HG03280 (cell line): ENCODE measurements around the gene CASP2.
"Not testable (repeated sequence)": the region's sequence is repeated elsewhere in the genome, so short reads cannot be mapped to it uniquely, and the experiment has no call there.

Experiments used
- ATAC-seq: cut with Tn5 transposase; IDR thresholded peaks from one replicate; pipeline ENCODE4 v1.9.1; 2021; ENCODE audit warnings: mild to moderate bottlenecking, moderate library complexity; ENCODE audit not compliant: unreplicated experiment

The CASP2 gene

GRCh38 chr7:143289888-143290287 lies 1.7 kb downstream of the CASP2 start:
- ATAC-seq = not testable (repeated sequence)

GRCh38 chr7:143290293-143290692 lies 2.1 kb downstream of the CASP2 start:
- ATAC-seq = no peak

GRCh38 chr7:143292876-143293275 lies 4.7 kb downstream of the CASP2 start:
- ATAC-seq = no peak

GRCh38 chr7:143295870-143296269 lies 7.7 kb downstream of the CASP2 start:
- ATAC-seq = no peak

GRCh38 chr7:143296686-143297085 lies 8.5 kb downstream of the CASP2 start:
- no peak for ATAC-seq

- ATAC-seq = no peak
Observed at GRCh38 chr7:143299346-143299745, 11.2 kb downstream of the CASP2 start.

GRCh38 chr7:143299840-143300239 lies 11.7 kb downstream of the CASP2 start:
- ATAC-seq = peak; percentile 64

- no peak for ATAC-seq
Observed at GRCh38 chr7:143300959-143301935, 13.1 kb downstream of the CASP2 start.

- ATAC-seq = no peak
Observed at GRCh38 chr7:143303733-143304132, 15.6 kb downstream of the CASP2 start.

GRCh38 chr7:143304938-143305337 lies 16.8 kb downstream of the CASP2 start:
- no peak for ATAC-seq

GRCh38 chr7:143305423-143306070 lies 17.4 kb downstream of the CASP2 start:
- ATAC-seq = no peak

- no peak for ATAC-seq
Observed at GRCh38 chr7:143308632-143309031, 20.5 kb downstream of the CASP2 start.

GRCh38 chr7:143314127-143314526 lies 26.0 kb downstream of the CASP2 start:
- ATAC-seq = no peak

GRCh38 chr7:143315776-143316175 lies 27.6 kb downstream of the CASP2 start, which contains the start of gene CLCN1:
TSS of gene CLCN1 (plus strand) at chr7:143316111. CDS start at chr7:143316213, 102 bp downstream.
- ATAC-seq = no peak

- no peak for ATAC-seq
Observed at GRCh38 chr7:143316492-143316891, 28.3 kb downstream of the CASP2 start.

GRCh38 chr7:143318661-143319060 lies 30.5 kb downstream of the CASP2 start:
- ATAC-seq = no peak

GRCh38 chr7:143320620-143321019 lies 32.5 kb downstream of the CASP2 start:
- no peak for ATAC-seq

- no peak for ATAC-seq
Observed at GRCh38 chr7:143321242-143321641, 33.1 kb downstream of the CASP2 start.

- ATAC-seq = no peak
Observed at GRCh38 chr7:143321734-143322133, 33.6 kb downstream of the CASP2 start.

- no peak for ATAC-seq
Observed at GRCh38 chr7:143322760-143323633, 34.8 kb downstream of the CASP2 start.

GRCh38 chr7:143323653-143324052 lies 35.5 kb downstream of the CASP2 start:
- ATAC-seq = no peak
